ENCODE data around the gene CD9. TPM values are rescaled to one million over a fixed set of nuclear protein-coding genes. Genes with fewer than 3 reads are reported as not detected.
A peak's percentile ranks its signal among the peaks of the same experiment; 100 is the strongest.

The CD9 gene
- total RNA-seq, 3 donors from 2014 or later = 91.1 to 436 (median 243) TPM

DNA sequence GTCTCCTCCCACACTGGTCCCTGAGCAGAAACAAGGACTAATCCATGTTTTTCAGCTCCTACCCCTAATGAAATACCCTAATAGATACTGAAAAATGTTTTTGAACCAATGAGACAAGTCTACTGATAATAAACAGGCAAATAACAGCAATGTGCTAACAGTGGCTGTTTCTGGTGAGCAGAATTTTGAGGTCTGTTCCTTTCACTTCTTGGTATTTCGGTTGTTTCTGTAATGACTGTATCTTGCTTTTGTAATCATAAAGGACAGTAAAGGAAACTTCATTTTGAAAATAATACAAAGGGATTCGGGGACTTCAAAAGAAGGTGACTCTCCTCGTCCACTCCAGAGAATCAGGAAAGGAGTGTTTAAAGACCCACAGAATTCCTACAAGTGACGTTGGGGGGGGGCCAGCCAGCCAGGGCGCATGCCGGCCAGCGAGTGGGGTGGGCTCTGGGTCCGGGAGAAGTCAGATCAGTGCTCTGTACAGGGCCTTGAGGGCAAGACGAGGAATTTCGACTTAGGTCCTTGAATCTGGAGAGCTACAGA, 1.1 kb upstream of the CD9 start:
- intact Hi-C loops (cut with DNase I; ENCODE audit: low total_unique reads) = no loop called here
- DNase-seq (ENCODE audit: low spot score in 2 of 2) = no peak
- H3K36me3 ChIP-seq = no peaks in the 10 kb centered on the region
- no peaks in the 10 kb centered on the region for H3K27me3 ChIP-seq
- peak overlapping the region; percentile 75 to 93 (median 88) for H3K4me3 ChIP-seq
- H3K4me1 ChIP-seq = peaks cover 0 to 13% of the 10 kb centered on the region in 2 donors
- H3K27ac ChIP-seq = peak overlapping the region; percentile 95 to 98
- no peak for TF ChIP-seq POLR2AphosphoS5 (IDR thresholded peaks at IDR 0.05)
- TF ChIP-seq POLR2A (IDR thresholded peaks at IDR 0.05) = no peak
- TF ChIP-seq, protein P1, sequence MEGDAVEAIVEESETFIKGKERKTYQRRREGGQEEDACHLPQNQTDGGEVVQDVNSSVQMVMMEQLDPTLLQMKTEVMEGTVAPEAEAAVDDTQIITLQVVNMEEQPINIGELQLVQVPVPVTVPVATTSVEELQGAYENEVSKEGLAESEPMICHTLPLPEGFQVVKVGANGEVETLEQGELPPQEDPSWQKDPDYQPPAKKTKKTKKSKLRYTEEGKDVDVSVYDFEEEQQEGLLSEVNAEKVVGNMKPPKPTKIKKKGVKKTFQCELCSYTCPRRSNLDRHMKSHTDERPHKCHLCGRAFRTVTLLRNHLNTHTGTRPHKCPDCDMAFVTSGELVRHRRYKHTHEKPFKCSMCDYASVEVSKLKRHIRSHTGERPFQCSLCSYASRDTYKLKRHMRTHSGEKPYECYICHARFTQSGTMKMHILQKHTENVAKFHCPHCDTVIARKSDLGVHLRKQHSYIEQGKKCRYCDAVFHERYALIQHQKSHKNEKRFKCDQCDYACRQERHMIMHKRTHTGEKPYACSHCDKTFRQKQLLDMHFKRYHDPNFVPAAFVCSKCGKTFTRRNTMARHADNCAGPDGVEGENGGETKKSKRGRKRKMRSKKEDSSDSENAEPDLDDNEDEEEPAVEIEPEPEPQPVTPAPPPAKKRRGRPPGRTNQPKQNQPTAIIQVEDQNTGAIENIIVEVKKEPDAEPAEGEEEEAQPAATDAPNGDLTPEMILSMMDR (IDR thresholded peaks at IDR 0.05) = no peak
- no peaks in the 10 kb centered on the region for H3K9me3 ChIP-seq

DNA sequence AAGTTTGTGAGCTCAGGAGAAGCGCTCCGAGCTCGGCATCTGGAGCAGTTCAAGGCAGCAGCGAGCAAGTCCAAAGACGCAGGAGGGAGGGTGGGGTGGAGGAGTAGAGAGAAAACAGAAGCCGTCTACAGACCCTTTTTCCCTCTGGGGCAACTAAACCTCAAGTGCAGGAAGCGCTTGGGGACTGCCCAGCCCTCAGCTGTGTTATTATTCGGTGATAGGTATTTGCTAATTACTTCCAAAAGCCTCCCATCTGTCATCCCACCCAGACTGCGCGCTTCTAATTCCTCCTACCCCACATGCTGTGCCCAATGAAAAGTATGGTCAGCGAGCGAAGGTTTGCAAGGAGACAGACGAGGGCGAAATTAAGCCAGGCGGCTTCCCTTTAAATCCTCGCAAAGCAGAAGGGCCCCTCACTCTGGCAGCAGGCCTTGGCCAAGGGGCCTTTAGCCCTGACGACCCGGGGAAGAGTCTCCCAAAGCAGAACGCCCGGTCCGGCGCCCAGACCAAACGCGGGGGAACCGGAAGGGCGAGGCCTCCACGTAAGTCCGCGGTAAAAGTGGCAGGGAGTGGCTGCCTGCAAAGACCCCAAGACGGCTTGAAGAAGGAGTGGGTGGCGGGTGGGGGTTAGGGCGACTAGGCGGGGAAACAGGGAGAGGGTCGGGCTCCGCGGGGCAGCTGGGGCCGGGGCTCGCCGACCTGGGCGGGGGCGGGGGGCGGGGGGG, 507 bp upstream of the CD9 start:
- DNase-seq (ENCODE audit: low spot score in 2 of 2) = peak; percentile 62 to 67
- H3K9me3 ChIP-seq = no peaks in the 10 kb centered on the region
- H3K27ac ChIP-seq = peak overlapping the region; percentile 95 to 98
- H3K36me3 ChIP-seq = no peaks in the 10 kb centered on the region
- TF ChIP-seq, protein P1 (IDR thresholded peaks at IDR 0.05) = no peak
- TF ChIP-seq POLR2A (IDR thresholded peaks at IDR 0.05) (no peak), POLR2AphosphoS5 (IDR thresholded peaks at IDR 0.05) (peak in 1 of 3 donors; percentile 7)
- H3K4me3 ChIP-seq = peak overlapping the region; percentile 75 to 93 (median 88)
- H3K4me1 ChIP-seq = peaks cover 0 to 15% of the 10 kb centered on the region in 2 donors
- no peaks in the 10 kb centered on the region for H3K27me3 ChIP-seq
- intact Hi-C loops (cut with DNase I; ENCODE audit: low total_unique reads) = no loop called here

DNA sequence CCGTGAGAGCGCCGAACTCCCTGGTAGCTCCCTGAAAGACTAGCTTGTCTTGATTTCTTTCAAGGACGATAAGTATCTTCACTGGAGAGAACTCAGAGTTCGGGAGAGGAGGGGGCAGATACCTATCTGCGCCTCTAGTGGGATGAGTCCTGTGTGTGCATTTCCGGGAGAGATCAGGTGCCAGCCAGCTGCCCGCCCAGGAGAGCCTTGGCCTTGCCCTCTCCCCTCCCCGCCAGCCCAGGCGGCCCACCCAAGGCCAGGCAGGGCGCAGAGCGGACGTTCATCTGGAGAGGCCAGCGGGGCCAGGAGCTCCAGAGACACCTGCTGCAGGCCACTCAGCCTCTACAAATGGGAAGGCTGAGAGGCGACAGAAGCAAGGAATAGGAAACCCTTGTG, 1.0 kb downstream of the CD9 start:
- DNase-seq (ENCODE audit: low spot score in 2 of 2) = peak; percentile 66 to 72
- H3K4me1 ChIP-seq = peaks cover 0 to 19% of the 10 kb centered on the region in 2 donors
- H3K27me3 ChIP-seq = no peaks in the 10 kb centered on the region
- H3K4me3 ChIP-seq = peak overlapping the region; percentile 75 to 93 (median 88)
- TF ChIP-seq, protein P1 (IDR thresholded peaks at IDR 0.05) = peak in 1 of 3 donors; percentile 28
- TF ChIP-seq POLR2A (IDR thresholded peaks at IDR 0.05) (no peak), POLR2AphosphoS5 (IDR thresholded peaks at IDR 0.05) (peak in 2 of 3 donors; percentile 17 to 42)
- H3K27ac ChIP-seq = peak overlapping the region; percentile 95 to 98
- intact Hi-C loops (cut with DNase I; ENCODE audit: low total_unique reads) = no loop called here
- no peaks in the 10 kb centered on the region for H3K36me3 ChIP-seq
- H3K9me3 ChIP-seq = no peaks in the 10 kb centered on the region

GRCh38 chr12:6201826-6202225, 1.6 kb downstream of the CD9 start:
- Histone ChIP-seq H3K27me3 (no peaks in the 10 kb centered on the region), H3K4me3 (peak overlapping the region; percentile 75 to 93 (median 88)), H3K4me1 (peaks cover 0 to 19% of the 10 kb centered on the region in 2 donors), H3K36me3 (no peaks in the 10 kb centered on the region), H3K27ac (peak overlapping the region; percentile 95 to 98), H3K9me3 (no peaks in the 10 kb centered on the region)
- intact Hi-C loops (cut with DNase I; ENCODE audit: low total_unique reads) = no loop called here
- TF ChIP-seq, protein P1 (IDR thresholded peaks at IDR 0.05) = no peak
- TF ChIP-seq POLR2AphosphoS5 (IDR thresholded peaks at IDR 0.05) (no peak), POLR2A (IDR thresholded peaks at IDR 0.05) (no peak)
- DNase-seq (ENCODE audit: low spot score in 2 of 2) = no peak

GRCh38 chr12:6202304-6202703, 2.1 kb downstream of the CD9 start:
- peak overlapping the region; percentile 95 to 98 for H3K27ac ChIP-seq
- H3K4me3 ChIP-seq = peak overlapping the region; percentile 75 to 93 (median 88)
- peaks cover 0 to 19% of the 10 kb centered on the region in 2 donors for H3K4me1 ChIP-seq
- no peaks in the 10 kb centered on the region for H3K36me3 ChIP-seq
- no peaks in the 10 kb centered on the region for H3K9me3 ChIP-seq
- no peak for TF ChIP-seq POLR2A (IDR thresholded peaks at IDR 0.05)
- no peak for TF ChIP-seq POLR2AphosphoS5 (IDR thresholded peaks at IDR 0.05)
- TF ChIP-seq, protein P1 (IDR thresholded peaks at IDR 0.05) = no peak
- no peak for DNase-seq (ENCODE audit: low spot score in 2 of 2)
- H3K27me3 ChIP-seq = no peaks in the 10 kb centered on the region
- intact Hi-C loops (cut with DNase I; ENCODE audit: low total_unique reads) = no loop called here

Data from breast epithelium (tissue), 4 donors.